H9 (cell line): ENCODE results near the gene IL1R2. TPM values are rescaled to one million over a fixed set of nuclear protein-coding genes. Genes with fewer than 3 reads are reported as not detected.

ENCODE experiments used
- DNase-seq: peaks from one replicate; pipeline ENCODE4 v3.0.0-alpha.2; 2017
- H2AFZ ChIP-seq: one replicate; pipeline ENCODE4 v1.6.1; 2013; ENCODE audit warnings: mild to moderate bottlenecking, low read length, control low read depth, moderate library complexity
- H2AK5ac ChIP-seq: 2 replicates; pipeline ENCODE4 v1.6.1; 2013; ENCODE audit warnings: low read length, control low read depth, mixed read lengths; ENCODE audit not compliant: insufficient read length
- H2BK120ac ChIP-seq: one replicate; pipeline ENCODE4 v1.6.1; 2013; ENCODE audit warnings: low read depth, mild to moderate bottlenecking, low read length, control low read depth, inconsistent platforms; ENCODE audit not compliant: poor library complexity, severe bottlenecking
- H2BK12ac ChIP-seq: 2 replicates; pipeline ENCODE4 v1.6.1; 2013; ENCODE audit warnings: low read length, control low read depth, mixed read lengths, low read depth; ENCODE audit not compliant: insufficient read length
- H2BK15ac ChIP-seq: 2 replicates; pipeline ENCODE4 v1.6.1; 2013; ENCODE audit warnings: low read depth, low read length, control low read depth
- H2BK20ac ChIP-seq: one replicate; pipeline ENCODE4 v1.6.1; 2013; ENCODE audit warnings: low read depth, mild to moderate bottlenecking, low read length, control low read depth, inconsistent platforms; ENCODE audit not compliant: poor library complexity, severe bottlenecking
- H2BK5ac ChIP-seq: 2 replicates; pipeline ENCODE4 v1.6.1; 2013; ENCODE audit warnings: low read length, control low read depth, mixed read lengths; ENCODE audit not compliant: insufficient read length
- H3K14ac ChIP-seq: 2 replicates; pipeline ENCODE4 v1.6.1; 2013; ENCODE audit warnings: low read length, control low read depth; ENCODE audit not compliant: insufficient read depth
- H3K18ac ChIP-seq: 2 replicates; pipeline ENCODE4 v1.6.1; 2013; ENCODE audit warnings: low read depth, mild to moderate bottlenecking, mixed read lengths, low read length, control low read depth; ENCODE audit not compliant: insufficient read length
- H3K23ac ChIP-seq: 2 replicates; pipeline ENCODE4 v1.6.1; 2013; ENCODE audit warnings: low read length, control low read depth, mixed read lengths, low read depth; ENCODE audit not compliant: insufficient read length
- H3K23me2 ChIP-seq: 2 replicates; pipeline ENCODE4 v1.6.1; 2013; ENCODE audit warnings: low read depth, mild to moderate bottlenecking, mixed read lengths, low read length, control low read depth; ENCODE audit not compliant: insufficient read length, poor library complexity, severe bottlenecking
- H3K27ac ChIP-seq: 2 replicates; pipeline ENCODE4 v1.5.1; 2013; ENCODE audit warnings: low read length, control low read depth, mixed read lengths, low read depth; ENCODE audit not compliant: insufficient read length
- H3K27me3 ChIP-seq: 2 replicates; pipeline ENCODE4 v1.6.1; 2013; ENCODE audit warnings: low read length, control low read depth, inconsistent platforms; ENCODE audit not compliant: insufficient read depth
- H3K4ac ChIP-seq: 2 replicates; pipeline ENCODE4 v1.6.1; 2013; ENCODE audit warnings: low read depth, mild to moderate bottlenecking, control low read depth, inconsistent platforms, low read length, moderate library complexity
- H3K4me1 ChIP-seq: 2 replicates; pipeline ENCODE4 v1.6.1; 2013; ENCODE audit warnings: low read length, control low read depth, inconsistent platforms; ENCODE audit not compliant: insufficient read depth
- H3K4me2 ChIP-seq: 2 replicates; pipeline ENCODE4 v1.6.1; 2013; ENCODE audit warnings: low read length, control low read depth, mixed read lengths; ENCODE audit not compliant: insufficient read length, insufficient read depth
- H3K56ac ChIP-seq: 2 replicates; pipeline ENCODE4 v1.6.1; 2013; ENCODE audit warnings: low read depth, mild to moderate bottlenecking, mixed read lengths, low read length, control low read depth; ENCODE audit not compliant: insufficient read length
- H3K79me1 ChIP-seq: 2 replicates; pipeline ENCODE4 v1.6.1; 2013; ENCODE audit warnings: low read depth, mild to moderate bottlenecking, moderate library complexity, low read length, control low read depth, inconsistent platforms; ENCODE audit not compliant: insufficient read depth, poor library complexity, severe bottlenecking
- H3K79me2 ChIP-seq: 2 replicates; pipeline ENCODE4 v1.6.1; 2013; ENCODE audit warnings: low read length, control low read depth, inconsistent platforms; ENCODE audit not compliant: insufficient read depth
- H3K9ac ChIP-seq: 2 replicates; pipeline ENCODE4 v1.6.1; 2013; ENCODE audit warnings: low read length, control low read depth, mixed read lengths; ENCODE audit not compliant: insufficient read length; ENCODE audit errors: extremely low read depth
- H3K9me3 ChIP-seq: one replicate; pipeline ENCODE4 v1.6.1; 2013; ENCODE audit warnings: low read depth, low read length, inconsistent platforms; ENCODE audit not compliant: control insufficient read depth
- H3T11ph ChIP-seq: one replicate; pipeline ENCODE4 v1.6.1; 2013; ENCODE audit warnings: mild to moderate bottlenecking, low read length, control low read depth, inconsistent platforms
- H4K20me1 ChIP-seq: one replicate; pipeline ENCODE4 v1.6.1; 2013; ENCODE audit not compliant: control insufficient read depth, insufficient read length, insufficient read depth
- H4K5ac ChIP-seq: 2 replicates; pipeline ENCODE4 v1.6.1; 2013; ENCODE audit warnings: low read depth, mild to moderate bottlenecking, mixed read lengths, low read length, control low read depth; ENCODE audit not compliant: insufficient read length
- H4K8ac ChIP-seq: replicated peaks from 2 replicates; pipeline ENCODE4 v1.6.1; 2013; ENCODE audit warnings: low read length, control low read depth, mixed read lengths, low read depth; ENCODE audit not compliant: insufficient read length
- H4K91ac ChIP-seq: 2 replicates; pipeline ENCODE4 v1.6.1; 2013; ENCODE audit warnings: low read depth, mild to moderate bottlenecking, moderate library complexity, mixed read lengths, low read length, control low read depth; ENCODE audit not compliant: insufficient read length
- H3K27ac Mint-ChIP-seq, 3 experiments: 2 replicates in 2 of 3; 3 replicates in 1 of 3; pipeline ENCODE4 v1.8.0; 2020 to 2021; ENCODE audit warnings: mixed read lengths in 3 of 3, mild to moderate bottlenecking in 1 of 3, moderate library complexity in 1 of 3
- H3K27me3 Mint-ChIP-seq: 2 replicates; pipeline ENCODE4 v1.8.0; 2021; ENCODE audit warnings: low read depth, mild to moderate bottlenecking, moderate library complexity, mixed read lengths
- H3K36me3 Mint-ChIP-seq, 3 experiments: 2 replicates in 2 of 3; 3 replicates in 1 of 3; pipeline ENCODE4 v1.8.0; 2020 to 2021; ENCODE audit warnings: low read depth in 3 of 3, mixed read lengths in 3 of 3; ENCODE audit not compliant: insufficient read depth in 1 of 3
- H3K4me1 Mint-ChIP-seq, 2 experiments: 2 replicates each; pipeline ENCODE4 v1.8.0; 2020; ENCODE audit warnings: mixed read lengths in 2 of 2
- H3K4me3 Mint-ChIP-seq, 2 experiments: 2 replicates in 1 of 2; 3 replicates in 1 of 2; pipeline ENCODE4 v1.8.0; 2020 to 2021; ENCODE audit warnings: mild to moderate bottlenecking in 2 of 2, mixed read lengths in 2 of 2, moderate library complexity in 1 of 2
- H3K9me3 Mint-ChIP-seq, 2 experiments: 2 replicates in 1 of 2; 3 replicates in 1 of 2; pipeline ENCODE4 v1.8.0; 2020; ENCODE audit warnings: mild to moderate bottlenecking in 2 of 2, mixed read lengths in 2 of 2, moderate library complexity in 1 of 2
- CTCF ChIP-seq: fragments of 200-600 bp; sonication (generic); conservative IDR thresholded peaks from 3 replicates; pipeline ENCODE4 v1.8.0; 2021; ENCODE audit warnings: antibody characterized with exemption, mild to moderate bottlenecking
- WGBS: extraction: QIAGEN DNeasy Blood & Tissue Kit; methylation state at CpG from one replicate; pipeline ENCODE4 v1.1.7; 2013; ENCODE audit warnings: missing lambda C conversion rate, low lambda C conversion rate, mixed read lengths; ENCODE audit not compliant: insufficient read length; ENCODE audit errors: extremely low coverage; 5-methylcytosine and 5-hydroxymethylcytosine counted together
- total RNA-seq: library from RNA; stranded (reverse); gene quantifications from 2 replicates; pipeline ENCODE4 v1.2.1, GENCODE V29; 2021

Gene IL1R2
- total RNA-seq, 1 experiment from 2014 or later = not detected

DNA sequence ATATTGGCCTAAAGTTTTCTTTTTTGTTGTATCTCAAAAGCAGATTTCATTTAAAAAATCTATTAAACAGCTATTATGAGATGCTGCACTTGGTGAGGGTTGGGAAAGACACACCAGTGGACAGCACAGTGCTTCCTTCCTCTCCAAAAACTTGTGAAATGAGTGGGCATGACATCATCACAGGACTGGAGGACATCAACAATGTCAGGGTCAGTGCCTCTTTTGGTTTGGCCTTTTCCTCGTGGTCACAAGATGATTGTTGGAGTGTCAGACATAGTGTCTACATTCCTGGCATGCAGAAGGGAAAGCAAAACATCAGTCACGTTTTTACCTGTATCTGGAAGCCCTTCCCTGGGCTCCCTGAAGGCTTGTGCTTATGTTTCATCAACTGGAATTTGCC lies 49.6 kb downstream of the IL1R2 start:
- Histone ChIP-seq H3K79me1 (no peaks in the 10 kb centered on the region), H3K27ac (no peak overlapping the region), H3K79me2 (no peaks in the 10 kb centered on the region), H3K4me1 (no peaks in the 10 kb centered on the region), H3K23ac (no peak overlapping the region), H3K23me2 (no peaks in the 10 kb centered on the region), H2BK20ac (no peak overlapping the region), H3K4ac (no peak overlapping the region), H4K20me1 (no peaks in the 10 kb centered on the region), H3K4me2 (no peak overlapping the region), H2AFZ (no peak overlapping the region), H2BK120ac (no peak overlapping the region), H2AK5ac (no peak overlapping the region), H3T11ph (no peak overlapping the region), H4K91ac (no peak overlapping the region), H3K18ac (no peak overlapping the region), H3K9ac (no peak overlapping the region), H3K27me3 (no peaks in the 10 kb centered on the region), H2BK15ac (no peak overlapping the region), H3K14ac (no peak overlapping the region), H3K56ac (no peak overlapping the region), H2BK5ac (no peak overlapping the region), H2BK12ac (no peak overlapping the region), H4K5ac (no peak overlapping the region), H3K9me3 (no peaks in the 10 kb centered on the region), H4K8ac (no peak overlapping the region)
- no peak for TF ChIP-seq CTCF
- Mint-ChIP-seq H3K4me3 (no peak overlapping the region), H3K36me3 (no peaks in the 10 kb centered on the region; a peak in 1 of 7 replicates), H3K27ac (no peak overlapping the region), H3K27me3 (peaks cover 15% of the 10 kb centered on the region), H3K4me1 (no peaks in the 10 kb centered on the region), H3K9me3 (0 out of 5 replicates have a peak, but pooled peaks cover 0 to 2% of the 10 kb centered on the region in 2 experiments)
- DNase-seq = no peak
- no CpG with 5 or more reads among the region's 2 CpGs for WGBS
